OCI-LY1 (cell line): ENCODE measurements around the gene SYCN.

Experiments used
- H2AFZ ChIP-seq: fragments of 200-600 bp; sonication (generic), shearing (Covaris generic); 2 replicates; pipeline ENCODE4 v1.6.0; 2014; ENCODE audit warnings: antibody characterized with exemption, mild to moderate bottlenecking, low read length
- H3F3A ChIP-seq: fragments of 200-600 bp; sonication (generic), shearing (Covaris generic); 2 replicates; pipeline ENCODE4 v1.6.0; 2014; ENCODE audit warnings: mild to moderate bottlenecking, antibody characterized with exemption, low read length, moderate library complexity; ENCODE audit not compliant: insufficient read depth
- H3K27ac ChIP-seq: fragments of 200-600 bp; sonication (generic); 2 replicates; pipeline ENCODE4 v1.5.1; 2014; ENCODE audit warnings: low read length, mixed run types, mild to moderate bottlenecking, low read depth; ENCODE audit not compliant: poor library complexity, severe bottlenecking
- H3K27me3 ChIP-seq: fragments of 200-600 bp; sonication (generic); 2 replicates; pipeline ENCODE4 v1.6.0; 2014; ENCODE audit warnings: antibody characterized with exemption, mild to moderate bottlenecking, low read length, moderate library complexity; ENCODE audit not compliant: insufficient read depth
- H3K36me3 ChIP-seq: fragments of 200-600 bp; sonication (generic); 2 replicates; pipeline ENCODE4 v1.6.1; 2014; ENCODE audit warnings: mild to moderate bottlenecking, antibody characterized with exemption, low read length, moderate library complexity, mixed read lengths; ENCODE audit not compliant: insufficient read depth
- H3K4me1 ChIP-seq: fragments of 200-600 bp; sonication (generic); 2 replicates; pipeline ENCODE4 v1.5.1; 2014; ENCODE audit warnings: mild to moderate bottlenecking, low read length, moderate library complexity; ENCODE audit not compliant: insufficient read depth, severe bottlenecking
- H3K4me2 ChIP-seq: fragments of 200-600 bp; sonication (generic), shearing (Covaris generic); 2 replicates; pipeline ENCODE4 v1.6.1; 2014; ENCODE audit warnings: low read length
- H3K4me3 ChIP-seq: fragments of 200-600 bp; sonication (generic); 2 replicates; pipeline ENCODE4 v1.5.1; 2014; ENCODE audit warnings: low read length, low read depth, mild to moderate bottlenecking, mixed read lengths; ENCODE audit not compliant: poor library complexity, severe bottlenecking
- H3K79me2 ChIP-seq: fragments of 200-600 bp; shearing (Covaris generic); 2 replicates; pipeline ENCODE4 v1.6.1; 2016; ENCODE audit warnings: mixed run types, low read length, mixed read lengths; ENCODE audit not compliant: insufficient read depth
- H3K9ac ChIP-seq: fragments of 200-600 bp; sonication (generic), shearing (Covaris generic); 2 replicates; pipeline ENCODE4 v1.6.1; 2014; ENCODE audit warnings: mild to moderate bottlenecking, low read length, mixed read lengths
- H3K9me2 ChIP-seq: fragments of 200-600 bp; sonication (generic), shearing (Covaris generic); 2 replicates; pipeline ENCODE4 v1.6.1; 2014; ENCODE audit warnings: low read depth, mild to moderate bottlenecking, low read length, mixed read lengths
- H3K9me3 ChIP-seq: fragments of 200-600 bp; shearing (Covaris generic); 2 replicates; pipeline ENCODE4 v1.6.1; 2014; ENCODE audit warnings: low read length, mixed read lengths
- H4K20me1 ChIP-seq: fragments of 200-600 bp; sonication (generic), shearing (Covaris generic); 2 replicates; pipeline ENCODE4 v1.6.0; 2016; ENCODE audit warnings: mild to moderate bottlenecking, low read length; ENCODE audit not compliant: insufficient read depth
- EZH2 ChIP-seq: fragments of 200-600 bp; sonication (generic), shearing (Covaris generic); IDR thresholded peaks from 2 replicates; pipeline ENCODE4 v1.8.0; 2017; ENCODE audit warnings: borderline replicate concordance, mixed run types, mild to moderate bottlenecking, antibody characterized with exemption, low read length, moderate library complexity, mixed read lengths
- TF ChIP-seq, protein P1 (sequence below): fragments of 200-600 bp; sonication (generic), shearing (Covaris generic); IDR thresholded peaks from 2 replicates; pipeline ENCODE4 v1.5.1; 2017; ENCODE audit warnings: mild to moderate bottlenecking, antibody characterized with exemption, low read length, moderate library complexity, mixed read lengths

SYCN gene

DNA sequence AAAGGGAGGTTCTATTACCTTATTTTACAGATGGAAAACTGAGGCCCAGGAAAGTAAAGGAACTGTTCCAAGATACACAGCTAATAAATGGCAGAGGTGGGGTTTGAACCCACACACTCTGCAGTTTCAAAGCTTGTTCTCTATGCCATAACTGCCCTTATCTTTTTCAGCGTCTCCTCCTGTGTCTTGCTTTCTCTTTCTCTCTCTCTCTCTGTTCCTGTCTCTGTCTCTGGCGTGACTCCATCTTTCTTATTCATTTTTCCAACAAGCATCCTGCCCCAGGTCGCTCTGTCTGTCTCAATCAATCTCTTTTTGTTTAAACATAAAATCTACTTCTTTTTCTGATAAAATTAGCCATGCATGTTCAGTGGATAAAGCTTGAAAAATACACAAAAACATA, 47.8 kb upstream of the SYCN start:
- TF ChIP-seq, protein P1, sequence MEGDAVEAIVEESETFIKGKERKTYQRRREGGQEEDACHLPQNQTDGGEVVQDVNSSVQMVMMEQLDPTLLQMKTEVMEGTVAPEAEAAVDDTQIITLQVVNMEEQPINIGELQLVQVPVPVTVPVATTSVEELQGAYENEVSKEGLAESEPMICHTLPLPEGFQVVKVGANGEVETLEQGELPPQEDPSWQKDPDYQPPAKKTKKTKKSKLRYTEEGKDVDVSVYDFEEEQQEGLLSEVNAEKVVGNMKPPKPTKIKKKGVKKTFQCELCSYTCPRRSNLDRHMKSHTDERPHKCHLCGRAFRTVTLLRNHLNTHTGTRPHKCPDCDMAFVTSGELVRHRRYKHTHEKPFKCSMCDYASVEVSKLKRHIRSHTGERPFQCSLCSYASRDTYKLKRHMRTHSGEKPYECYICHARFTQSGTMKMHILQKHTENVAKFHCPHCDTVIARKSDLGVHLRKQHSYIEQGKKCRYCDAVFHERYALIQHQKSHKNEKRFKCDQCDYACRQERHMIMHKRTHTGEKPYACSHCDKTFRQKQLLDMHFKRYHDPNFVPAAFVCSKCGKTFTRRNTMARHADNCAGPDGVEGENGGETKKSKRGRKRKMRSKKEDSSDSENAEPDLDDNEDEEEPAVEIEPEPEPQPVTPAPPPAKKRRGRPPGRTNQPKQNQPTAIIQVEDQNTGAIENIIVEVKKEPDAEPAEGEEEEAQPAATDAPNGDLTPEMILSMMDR = no peak
- no peak for TF ChIP-seq EZH2
- H4K20me1 ChIP-seq = no peaks in the 10 kb centered on the region
- no peaks in the 10 kb centered on the region for H3K4me1 ChIP-seq
- H3K27ac ChIP-seq = no peak overlapping the region
- H3K4me2 ChIP-seq = no peak overlapping the region
- H3K4me3 ChIP-seq = no peak overlapping the region
- H3K27me3 ChIP-seq = no peaks in the 10 kb centered on the region; the same call in 1 of the 2 replicates
- no peak overlapping the region for H3K9ac ChIP-seq
- H3K36me3 ChIP-seq = no peaks in the 10 kb centered on the region
- H3K9me2 ChIP-seq = no peaks in the 10 kb centered on the region
- H3F3A ChIP-seq = no peaks in the 10 kb centered on the region
- H3K9me3 ChIP-seq = no peaks in the 10 kb centered on the region
- no peak overlapping the region for H2AFZ ChIP-seq
- no peaks in the 10 kb centered on the region for H3K79me2 ChIP-seq

DNA sequence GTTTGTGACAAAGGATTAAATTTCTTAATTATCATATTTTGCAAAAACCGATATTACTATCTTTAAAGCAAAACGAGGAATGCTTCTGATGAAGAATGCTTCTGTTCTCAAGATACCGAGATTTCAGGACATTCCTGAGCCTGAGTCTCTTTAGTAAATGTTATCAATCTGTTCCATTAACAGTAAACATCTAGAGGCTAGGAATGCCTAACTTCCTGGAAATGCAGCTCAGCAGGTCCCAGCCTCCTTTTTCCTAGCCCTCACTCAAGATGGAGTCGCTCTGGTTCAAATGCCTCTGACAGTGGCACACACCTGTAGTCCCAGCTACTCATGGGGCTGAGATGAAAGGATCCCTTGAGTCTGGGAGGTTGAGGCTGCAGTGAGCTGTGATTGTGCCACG, 47.0 kb upstream of the SYCN start:
- no peak overlapping the region for H3K9ac ChIP-seq
- H3K4me2 ChIP-seq = no peak overlapping the region
- no peaks in the 10 kb centered on the region for H3K4me1 ChIP-seq
- H2AFZ ChIP-seq = no peak overlapping the region
- no peaks in the 10 kb centered on the region for H3K79me2 ChIP-seq
- H3K36me3 ChIP-seq = no peaks in the 10 kb centered on the region
- no peak overlapping the region for H3K4me3 ChIP-seq
- H4K20me1 ChIP-seq = no peaks in the 10 kb centered on the region
- H3F3A ChIP-seq = no peaks in the 10 kb centered on the region
- no peaks in the 10 kb centered on the region for H3K9me2 ChIP-seq
- no peaks in the 10 kb centered on the region for H3K9me3 ChIP-seq
- H3K27me3 ChIP-seq = no peaks in the 10 kb centered on the region; the same call in 1 of the 2 replicates
- no peak overlapping the region for H3K27ac ChIP-seq
- no peak for TF ChIP-seq EZH2
- TF ChIP-seq, protein P1 = no peak

DNA sequence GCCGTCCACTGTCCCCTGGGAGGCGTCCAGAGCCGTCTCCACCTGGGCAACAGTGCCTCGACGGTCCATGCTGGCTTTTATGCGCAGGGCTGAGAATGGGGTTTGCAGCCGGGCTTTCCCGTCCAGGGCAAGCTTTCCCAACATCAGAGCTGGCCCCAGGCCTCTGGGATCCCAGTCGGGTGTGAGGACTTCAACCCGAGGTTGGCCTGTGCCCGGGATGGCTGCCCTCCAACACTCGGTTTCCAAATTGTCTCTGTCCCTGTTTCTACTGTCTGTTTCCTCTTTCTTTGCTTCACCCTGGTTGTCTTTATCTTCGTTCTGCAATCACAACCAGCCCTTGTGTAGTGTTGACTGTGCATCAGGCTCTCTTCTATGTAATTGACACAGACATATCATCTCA, 44.7 kb upstream of the SYCN start, which contains the start of gene IFNL4:
IFNL4 (minus strand) TSS at position 51 of the 400 bp plus-strand sequence.
- H3K4me1 ChIP-seq = no peaks in the 10 kb centered on the region
- H3F3A ChIP-seq = no peaks in the 10 kb centered on the region
- no peak within 1 kb of the TSS for H3K4me3 ChIP-seq
- TF ChIP-seq, protein P1 = no peak
- no peak for TF ChIP-seq EZH2
- H3K27ac ChIP-seq = no peak within 1 kb of the TSS
- H3K36me3 ChIP-seq = no peaks in the 10 kb centered on the region
- H3K9ac ChIP-seq = no peak within 1 kb of the TSS
- H4K20me1 ChIP-seq = no peaks in the 10 kb centered on the region
- H3K9me3 ChIP-seq = no peaks in the 10 kb centered on the region
- no peaks in the 10 kb centered on the region for H3K79me2 ChIP-seq
- no peaks in the 10 kb centered on the region; the same call in 1 of the 2 replicates for H3K27me3 ChIP-seq
- no peak within 1 kb of the TSS for H3K4me2 ChIP-seq
- no peak within 1 kb of the TSS for H2AFZ ChIP-seq
- no peaks in the 10 kb centered on the region for H3K9me2 ChIP-seq
